Stomach (tissue), 9 donors: ENCODE measurements around the gene STK17A. TPM values are rescaled to one million over a fixed set of nuclear protein-coding genes. Genes with fewer than 3 reads are reported as not detected.
"Not testable (repeated sequence)": the region's sequence is repeated elsewhere in the genome, so short reads cannot be mapped to it uniquely, and the experiment has no call there.

ENCODE experiments used
- DNase-seq, 2 donors: peaks; one replicate each; pipeline versions ENCODE4 v3.0.0 to v3.0.0-alpha.2; 2013 to 2019
- H3K27ac ChIP-seq, 5 donors: fragments of 200-600 bp in 4 of 5; sonication (generic) in 4 of 5; one replicate each; pipeline ENCODE4 v1.5.1; 2013 to 2019; ENCODE audit warnings: mild to moderate bottlenecking in 1 of 5, moderate library complexity in 1 of 5
- H3K27me3 ChIP-seq, 3 donors: fragments of 200-600 bp; sonication (generic); one replicate each; pipeline ENCODE4 v1.5.1; 2017 to 2019; ENCODE audit warnings: mixed run types in 1 of 3
- H3K36me3 ChIP-seq, 4 donors: fragments of 200-600 bp; sonication (generic); 1 replicate in 3 of 4; 2 replicates in 1 of 4; pipeline ENCODE4 v1.5.1; 2016 to 2019
- H3K4me1 ChIP-seq, 4 donors: fragments of 200-600 bp; sonication (generic); one replicate each; pipeline ENCODE4 v1.5.1; 2016 to 2019
- H3K4me3 ChIP-seq, 4 donors: fragments of 200-600 bp; sonication (generic) in 3 of 4; one replicate each; pipeline ENCODE4 v1.5.1; 2016 to 2019; ENCODE audit warnings: mild to moderate bottlenecking in 1 of 4
- H3K9me3 ChIP-seq, 4 donors: fragments of 200-600 bp; sonication (generic); one replicate each; pipeline ENCODE4 v1.5.1; 2016 to 2019
- EP300 ChIP-seq: sonication (generic); formaldehyde crosslinking; IDR thresholded peaks from one replicate; pipeline ENCODE4 v1.6.1; 2017; ENCODE audit warnings: antibody characterized with exemption
- POLR2A ChIP-seq, 4 donors: fragments of 450-650 bp; IDR thresholded peaks; one replicate each; pipeline ENCODE4 v1.6.1; 2016; ENCODE audit warnings: antibody characterized with exemption in 4 of 4, control low read depth in 2 of 4, mild to moderate bottlenecking in 1 of 4, moderate library complexity in 1 of 4
- POLR2AphosphoS5 ChIP-seq, 3 donors: sonication (generic); formaldehyde crosslinking; IDR thresholded peaks; one replicate each; pipeline ENCODE4 v1.6.1; 2016; ENCODE audit warnings: antibody characterized with exemption in 3 of 3
- whole genome bisulfite sequencing, 5 donors: extraction: QIAGEN DNeasy Blood & Tissue Kit in 3 of 5; methylation state at CpG; one replicate each; pipeline versions ENCODE4 v1.1.5 to v1.1.7; 2013 to 2018; 5-methylcytosine and 5-hydroxymethylcytosine counted together
- intact Hi-C: fragments of 100-400 bp; cut with DNase I; formaldehyde crosslinking; loops from one replicate; pipeline ENCODE4 v1.15.1; 2023; ENCODE audit warnings: low total_unique reads
- polyA plus RNA-seq, 3 donors: library from polyadenylated mRNA; stranded (reverse); fragments of 200-250 nt; gene quantifications; one replicate each; pipeline ENCODE4 v1.2.3, GENCODE V29; 2013
- total RNA-seq, 5 donors: library from RNA; depleted of rRNA; stranded (reverse); fragments of >200 nt; gene quantifications; one replicate each; pipeline versions ENCODE4 v1.1.0 to v1.2.3, GENCODE V29; 2014 to 2016
- TF ChIP-seq, protein P1 (sequence below), 7 experiments: fragments of 450-650 bp in 4 of 7; fragments of 200-600 bp in 3 of 7; sonication (generic) in 3 of 7; IDR thresholded peaks; one replicate each; pipeline ENCODE4 v1.5.1; 2016 to 2019; ENCODE audit warnings: antibody characterized with exemption in 7 of 7, control low read depth in 2 of 7, mild to moderate bottlenecking in 1 of 7
- donor health status: healthy with polysubstance abuse.
- donor health status: Bipolar disorder and iron deficiency.
- donor health status: healthy.

Gene STK17A
- total and polyA plus RNA-seq, 8 donors: 6.3 to 33.0 (median 27.0) TPM

DNA sequence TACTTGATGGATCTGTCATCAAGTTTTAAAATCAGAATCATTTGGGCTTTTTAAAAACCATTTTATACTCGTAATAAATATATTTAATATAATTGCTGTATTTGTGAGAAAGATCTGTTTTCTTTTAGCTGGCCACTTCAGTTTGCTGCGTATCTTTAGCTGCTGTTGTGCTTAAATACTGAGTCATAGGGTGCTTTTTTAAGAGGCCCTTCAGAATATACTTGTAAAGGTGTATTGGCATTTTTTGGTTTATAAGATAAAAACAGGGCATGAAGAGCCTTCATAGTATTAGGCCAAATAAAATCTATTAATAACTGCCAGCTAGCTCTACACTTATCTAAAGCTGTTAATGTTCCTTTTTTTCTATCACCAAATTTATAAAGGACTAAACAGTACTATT, 43.8 kb downstream of the STK17A start:
- Histone ChIP-seq H3K27ac (peak overlapping the region in 3 of 5 donors; percentile 7 to 29 (median 9)), H3K4me1 (peaks cover 0 to 26% (median 13%) of the 10 kb centered on the region in 4 donors), H3K4me3 (no peak overlapping the region), H3K9me3 (no peaks in the 10 kb centered on the region), H3K36me3 (peaks cover 0 to 63% (median 47%) of the 10 kb centered on the region in 4 donors), H3K27me3 (no peaks in the 10 kb centered on the region)
- no peak for DNase-seq
- TF ChIP-seq EP300 (no peak), POLR2A (IDR thresholded peaks at IDR 0.05) (no peak), POLR2AphosphoS5 (IDR thresholded peaks at IDR 0.05) (no peak)
- TF ChIP-seq, protein P1, sequence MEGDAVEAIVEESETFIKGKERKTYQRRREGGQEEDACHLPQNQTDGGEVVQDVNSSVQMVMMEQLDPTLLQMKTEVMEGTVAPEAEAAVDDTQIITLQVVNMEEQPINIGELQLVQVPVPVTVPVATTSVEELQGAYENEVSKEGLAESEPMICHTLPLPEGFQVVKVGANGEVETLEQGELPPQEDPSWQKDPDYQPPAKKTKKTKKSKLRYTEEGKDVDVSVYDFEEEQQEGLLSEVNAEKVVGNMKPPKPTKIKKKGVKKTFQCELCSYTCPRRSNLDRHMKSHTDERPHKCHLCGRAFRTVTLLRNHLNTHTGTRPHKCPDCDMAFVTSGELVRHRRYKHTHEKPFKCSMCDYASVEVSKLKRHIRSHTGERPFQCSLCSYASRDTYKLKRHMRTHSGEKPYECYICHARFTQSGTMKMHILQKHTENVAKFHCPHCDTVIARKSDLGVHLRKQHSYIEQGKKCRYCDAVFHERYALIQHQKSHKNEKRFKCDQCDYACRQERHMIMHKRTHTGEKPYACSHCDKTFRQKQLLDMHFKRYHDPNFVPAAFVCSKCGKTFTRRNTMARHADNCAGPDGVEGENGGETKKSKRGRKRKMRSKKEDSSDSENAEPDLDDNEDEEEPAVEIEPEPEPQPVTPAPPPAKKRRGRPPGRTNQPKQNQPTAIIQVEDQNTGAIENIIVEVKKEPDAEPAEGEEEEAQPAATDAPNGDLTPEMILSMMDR (IDR thresholded peaks at IDR 0.05): no peak
- intact Hi-C loops: no loop called here
- 56 to 84% (median 75%) methylated on average over 2 of the region's 2 CpGs for WGBS, 5 donors

DNA sequence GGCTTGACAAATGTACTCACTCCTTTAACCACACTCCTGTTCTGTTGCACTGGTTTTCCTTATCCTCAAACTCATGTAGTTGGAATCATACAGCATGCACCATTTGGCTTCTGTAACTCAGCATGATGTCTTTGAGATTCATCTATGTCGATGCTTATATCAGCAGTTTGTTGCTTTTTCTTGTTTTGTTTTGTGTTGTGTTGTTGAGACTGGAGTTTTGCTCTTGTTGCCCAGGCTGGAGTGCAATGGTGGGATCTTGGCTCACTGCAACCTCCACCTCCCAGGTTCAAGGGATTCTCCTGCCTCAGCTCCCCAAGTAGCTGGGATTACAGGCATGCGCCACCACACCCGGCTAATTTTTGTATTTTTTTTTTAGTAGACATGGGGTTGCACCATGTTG, 44.9 kb downstream of the STK17A start:
- H3K9me3 ChIP-seq, H3K27me3 ChIP-seq, H3K4me3 ChIP-seq, H3K27ac ChIP-seq, DNase-seq, intact Hi-C loops: not testable (repeated sequence)
- Histone ChIP-seq H3K4me1 (peaks cover 0 to 26% (median 13%) of the 10 kb centered on the region in 4 donors), H3K36me3 (peaks cover 0 to 70% (median 54%) of the 10 kb centered on the region in 4 donors)
- WGBS, 5 donors: 91 to 97% (median 95%) methylated on average over 3 of the region's 3 CpGs

DNA sequence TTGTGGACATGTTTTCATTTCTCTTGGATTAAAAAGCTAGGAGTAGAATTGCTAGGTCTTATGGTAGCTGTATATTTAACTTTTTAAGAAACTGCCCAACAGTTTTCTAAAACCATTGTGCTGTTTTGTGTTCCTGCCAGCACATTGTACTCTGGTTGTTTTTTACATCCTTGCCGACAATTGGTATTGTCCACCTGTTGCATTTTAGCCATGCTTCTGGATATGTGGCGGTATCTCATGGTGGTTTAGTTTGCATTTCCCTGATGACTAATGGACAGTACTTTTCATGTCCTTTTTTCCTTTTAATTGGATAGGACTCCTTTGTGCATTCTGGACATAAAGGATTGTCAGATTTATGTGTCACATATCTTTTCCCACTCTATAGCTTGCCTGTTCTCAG, 45.5 kb downstream of the STK17A start:
- Histone ChIP-seq H3K4me1 (peaks cover 0 to 26% (median 13%) of the 10 kb centered on the region in 4 donors), H3K9me3 (no peaks in the 10 kb centered on the region), H3K27ac (no peak overlapping the region), H3K27me3 (no peaks in the 10 kb centered on the region), H3K4me3 (no peak overlapping the region), H3K36me3 (peaks cover 0 to 73% (median 58%) of the 10 kb centered on the region in 4 donors)
- intact Hi-C loops: no loop called here
- WGBS, 5 donors: 90 to 95% (median 93%) methylated on average over 2 of the region's 2 CpGs
- TF ChIP-seq POLR2A (IDR thresholded peaks at IDR 0.05): no peak
- TF ChIP-seq, protein P1 (IDR thresholded peaks at IDR 0.05): no peak
- TF ChIP-seq EP300: no peak
- TF ChIP-seq POLR2AphosphoS5 (IDR thresholded peaks at IDR 0.05): no peak
- DNase-seq: no peak

DNA sequence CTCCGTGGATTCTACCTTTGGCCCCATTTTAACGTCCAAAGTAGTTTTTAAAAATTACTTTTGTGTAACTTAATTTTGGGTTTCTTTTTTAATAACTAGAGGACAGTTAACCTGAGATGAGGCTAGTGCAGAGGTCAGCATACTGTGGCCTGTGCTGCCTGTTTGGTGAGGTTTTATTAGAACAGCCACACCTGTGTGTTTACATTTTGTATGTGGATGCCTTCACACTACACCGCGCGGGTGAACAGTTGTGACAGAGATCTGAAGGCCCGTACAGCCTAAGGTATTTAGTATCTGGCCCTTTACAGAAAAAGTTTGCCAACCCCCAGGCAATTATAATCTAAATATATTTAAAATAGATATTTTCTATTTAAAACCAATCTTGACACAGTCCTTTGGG, 46.9 kb downstream of the STK17A start:
- Histone ChIP-seq H3K27me3 (no peaks in the 10 kb centered on the region), H3K4me1 (peaks cover 0 to 20% (median 12%) of the 10 kb centered on the region in 4 donors), H3K4me3 (no peak overlapping the region), H3K36me3 (peaks cover 3 to 72% (median 57%) of the 10 kb centered on the region in 4 donors), H3K27ac (no peak overlapping the region), H3K9me3 (no peaks in the 10 kb centered on the region)
- 53 to 83% (median 61%) methylated on average over 6 of the region's 6 CpGs for WGBS, 5 donors
- no peak for DNase-seq
- no peak for TF ChIP-seq POLR2AphosphoS5 (IDR thresholded peaks at IDR 0.05)
- no peak for TF ChIP-seq POLR2A (IDR thresholded peaks at IDR 0.05)
- TF ChIP-seq EP300: no peak
- intact Hi-C loops: no loop called here

DNA sequence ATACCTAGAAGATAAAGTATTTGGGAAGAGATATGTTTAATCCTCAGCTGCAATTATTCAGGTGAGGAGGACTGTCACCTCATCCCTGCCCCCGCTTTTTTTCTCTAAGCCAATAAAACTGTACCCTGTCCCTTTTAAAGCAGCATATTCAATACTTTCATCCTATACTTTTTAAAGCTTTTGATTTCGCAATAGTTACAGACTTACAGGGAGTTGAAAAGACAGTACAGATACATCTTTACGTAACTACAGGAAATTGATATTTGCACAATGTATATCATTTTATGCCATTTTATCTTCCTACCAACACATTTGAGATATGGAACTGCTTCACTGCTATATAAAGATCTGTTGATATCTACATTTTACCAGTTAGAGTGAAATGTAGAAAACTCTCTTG, 47.6 kb downstream of the STK17A start:
- Histone ChIP-seq H3K4me1 (peaks cover 0 to 18% (median 11%) of the 10 kb centered on the region in 4 donors), H3K4me3 (no peak overlapping the region), H3K27ac (no peak overlapping the region), H3K27me3 (no peaks in the 10 kb centered on the region), H3K36me3 (peaks cover 9 to 73% (median 57%) of the 10 kb centered on the region in 4 donors), H3K9me3 (no peaks in the 10 kb centered on the region)
- DNase-seq: no peak
- intact Hi-C loops: no loop called here
- TF ChIP-seq EP300: no peak
- WGBS, 5 donors: 68 to 93% (median 92%) methylated on average over 3 of the region's 3 CpGs

DNA sequence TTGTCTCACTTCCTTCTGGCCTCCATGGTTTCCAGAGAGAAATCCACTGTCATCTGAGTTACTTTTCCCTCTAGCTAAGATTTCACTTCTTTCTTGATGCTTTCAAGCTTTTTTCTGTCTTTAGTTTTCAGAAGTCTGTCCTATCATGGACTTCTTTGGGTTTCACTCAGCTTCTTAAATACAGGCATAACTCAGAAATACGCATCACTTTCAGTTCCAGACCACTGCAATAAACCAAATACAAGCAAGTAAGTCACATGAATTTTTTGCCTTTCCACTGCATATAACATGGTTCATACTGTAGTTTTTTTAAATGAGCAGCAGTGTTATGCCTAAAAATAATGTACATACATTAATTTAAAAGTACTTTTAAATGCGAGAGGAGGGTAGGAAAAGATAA, 48.7 kb downstream of the STK17A start:
- Histone ChIP-seq H3K9me3 (no peaks in the 10 kb centered on the region), H3K27me3 (no peaks in the 10 kb centered on the region), H3K36me3 (peaks cover 9 to 77% (median 58%) of the 10 kb centered on the region in 4 donors), H3K27ac (no peak overlapping the region), H3K4me1 (peaks cover 0 to 18% (median 11%) of the 10 kb centered on the region in 4 donors), H3K4me3 (no peak overlapping the region)
- no peak for TF ChIP-seq EP300
- TF ChIP-seq, protein P1 (IDR thresholded peaks at IDR 0.05): no peak
- TF ChIP-seq POLR2AphosphoS5 (IDR thresholded peaks at IDR 0.05): no peak
- no peak for TF ChIP-seq POLR2A (IDR thresholded peaks at IDR 0.05)
- no peak for DNase-seq
- intact Hi-C loops: no loop called here
- WGBS, 5 donors: 89 to 97% (median 92%) methylated on average over 2 of the region's 2 CpGs
